CD4-positive, alpha-beta T cell treated with Interleukin-2 at 100 ng/mL for 4 hours (primary cell): ENCODE data around the gene WNT2.

Experiments
- DNase-seq: peaks from one replicate; pipeline ENCODE4 v3.0.0-alpha.2; 2020; ENCODE audit warnings: low spot score

The WNT2 gene

DNA sequence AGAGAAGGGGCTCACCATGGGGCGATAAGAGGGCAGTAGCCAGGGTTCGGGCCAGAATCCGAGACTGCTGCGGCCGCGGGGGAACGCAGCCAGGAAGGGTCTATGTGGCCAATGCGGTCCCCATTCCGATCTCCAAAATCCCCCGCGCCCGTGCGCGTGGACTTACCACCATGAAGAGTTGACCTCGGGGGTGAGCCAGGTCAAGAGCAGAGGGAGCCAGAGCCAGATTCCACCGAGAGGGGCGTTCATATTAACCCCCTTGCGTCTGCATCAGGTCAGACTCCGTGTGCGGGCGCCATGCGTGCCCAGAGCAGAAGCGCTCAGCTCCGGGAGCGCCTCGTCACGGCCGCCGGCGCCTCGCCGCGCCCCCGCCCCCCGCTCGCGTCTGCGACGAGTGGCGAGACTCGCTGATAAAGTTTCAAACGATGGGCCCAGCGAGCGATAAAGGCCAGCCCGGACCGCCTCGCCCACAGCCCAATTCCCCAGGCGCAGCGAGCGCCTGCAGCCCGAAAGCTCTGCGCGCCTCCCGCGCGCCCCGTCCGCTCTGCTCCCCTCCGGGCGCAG is at the start of gene WNT2:
WNT2 (minus strand) TSS at position 318 of the 564 bp plus-strand sequence; CDS start at position 249, 69 bp downstream.
- no peak for DNase-seq

DNA sequence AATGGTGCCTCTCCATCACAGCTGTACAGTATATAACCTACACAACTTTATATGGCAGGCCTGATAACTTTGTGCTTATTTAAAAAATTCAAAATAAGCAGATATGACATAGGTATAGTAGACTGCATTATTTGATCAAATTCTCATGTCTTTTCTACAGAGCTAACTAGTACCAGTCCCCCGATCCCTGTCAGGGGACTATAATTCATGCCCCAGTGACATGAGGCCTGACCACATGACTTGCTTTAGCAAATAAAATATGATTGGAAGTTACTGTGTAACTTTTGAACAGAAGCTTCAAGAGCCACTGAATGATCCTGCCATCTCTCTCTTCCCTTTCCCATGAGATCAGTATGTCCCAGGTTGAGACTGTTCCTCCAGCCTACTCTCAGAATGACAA is 49.2 kb upstream of the WNT2 start:
- no peak for DNase-seq

DNA sequence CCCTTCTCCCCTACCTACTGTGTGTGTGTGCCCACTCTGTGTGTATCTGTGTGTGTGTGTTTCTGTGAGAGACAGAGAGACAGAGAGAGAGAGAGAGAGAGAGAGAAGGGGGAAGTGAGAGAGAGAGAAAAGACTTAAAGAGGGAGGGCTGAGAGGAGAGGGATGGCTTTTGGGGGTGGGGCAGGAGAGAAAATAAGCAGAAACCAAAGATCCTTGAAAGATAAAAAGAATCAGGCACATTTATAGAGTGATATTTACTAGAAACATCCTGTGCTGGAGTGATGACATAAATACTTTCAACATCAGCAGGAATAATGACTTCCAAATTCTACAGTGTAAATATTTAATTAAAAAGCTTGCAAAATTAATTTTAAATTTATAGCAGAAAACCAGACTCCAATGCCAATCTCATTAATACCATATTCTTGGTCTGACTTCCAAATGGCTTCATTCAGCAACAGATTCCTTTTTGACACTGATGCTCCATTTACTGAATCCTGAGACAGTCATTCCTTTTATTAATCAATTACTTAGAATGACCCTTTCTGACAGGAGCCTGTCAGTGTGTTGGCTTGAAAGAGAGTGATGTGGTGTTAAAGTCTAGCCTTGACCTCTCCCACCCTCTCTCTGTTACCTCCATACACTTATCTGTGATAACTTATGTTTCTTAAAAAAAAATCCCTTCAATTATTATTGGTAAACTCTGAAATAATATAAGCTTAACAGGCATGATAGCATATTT is 41.7 kb upstream of the WNT2 start:
- DNase-seq, result no peak

DNA sequence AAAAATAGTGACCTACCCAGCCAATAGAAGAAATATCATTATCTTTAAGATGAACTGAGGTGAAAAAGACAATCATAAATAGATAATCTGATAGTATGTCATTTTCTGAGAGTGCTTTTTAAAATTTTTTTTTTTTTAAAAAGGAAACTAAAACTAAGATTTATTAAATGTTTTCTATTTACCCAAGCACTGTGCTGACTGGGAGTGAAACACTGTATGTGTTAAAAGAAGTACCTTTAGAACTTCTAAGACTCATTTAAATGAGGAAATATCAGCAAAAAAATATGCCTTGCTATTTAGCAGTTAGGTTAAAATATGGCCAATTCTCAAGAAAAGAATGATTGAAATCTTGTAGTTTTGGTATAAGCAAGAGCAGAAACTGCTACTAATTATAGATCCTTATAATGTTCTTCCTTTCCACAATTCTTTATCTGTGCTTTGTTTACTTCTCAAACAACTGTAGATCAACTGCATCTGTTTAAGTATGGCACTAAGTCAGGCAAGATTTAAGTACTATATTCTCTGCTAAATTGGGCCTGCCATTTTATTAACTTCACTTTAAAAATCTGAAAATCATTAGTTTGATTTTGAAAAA is 39.5 kb upstream of the WNT2 start:
- no peak for DNase-seq

DNA sequence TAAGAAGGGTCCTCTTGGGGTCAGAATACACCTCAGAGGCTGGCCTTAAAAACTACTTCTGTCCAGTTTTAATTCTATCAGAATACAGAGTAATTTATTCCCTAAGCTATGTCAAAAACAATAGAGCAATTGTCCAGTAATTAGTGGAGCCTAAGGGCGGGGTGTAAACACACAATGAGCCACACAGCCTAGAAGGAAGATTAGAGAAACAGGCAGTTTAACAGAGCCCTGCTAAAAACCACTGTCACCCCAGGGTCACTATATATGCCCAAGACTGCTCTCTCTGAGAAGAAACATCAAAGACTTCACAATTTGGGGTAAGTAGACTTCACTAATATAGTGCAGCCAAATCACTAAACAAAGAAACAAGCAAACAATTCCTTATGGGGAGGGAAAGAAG is 27.2 kb upstream of the WNT2 start:
- DNase-seq, result no peak

DNA sequence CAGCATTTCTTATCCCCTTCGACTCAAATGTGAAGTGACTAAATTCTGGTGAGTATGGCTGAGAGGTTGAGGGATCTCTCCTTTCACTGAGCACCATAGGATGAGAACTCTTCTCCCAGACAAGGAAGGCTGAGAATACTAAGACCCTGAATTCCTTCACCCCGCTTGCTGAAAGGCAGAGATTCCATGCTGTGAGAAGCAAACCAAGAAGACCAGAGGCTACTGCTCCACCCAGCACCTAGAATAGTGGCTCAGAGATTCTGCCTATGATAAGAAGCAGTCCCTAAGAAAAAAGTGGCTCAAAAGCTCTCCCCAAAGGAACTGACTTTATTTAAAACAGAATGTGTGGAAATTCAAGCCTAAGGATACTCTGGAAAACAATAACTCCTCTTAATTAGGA is 26.7 kb upstream of the WNT2 start:
- no peak for DNase-seq

DNA sequence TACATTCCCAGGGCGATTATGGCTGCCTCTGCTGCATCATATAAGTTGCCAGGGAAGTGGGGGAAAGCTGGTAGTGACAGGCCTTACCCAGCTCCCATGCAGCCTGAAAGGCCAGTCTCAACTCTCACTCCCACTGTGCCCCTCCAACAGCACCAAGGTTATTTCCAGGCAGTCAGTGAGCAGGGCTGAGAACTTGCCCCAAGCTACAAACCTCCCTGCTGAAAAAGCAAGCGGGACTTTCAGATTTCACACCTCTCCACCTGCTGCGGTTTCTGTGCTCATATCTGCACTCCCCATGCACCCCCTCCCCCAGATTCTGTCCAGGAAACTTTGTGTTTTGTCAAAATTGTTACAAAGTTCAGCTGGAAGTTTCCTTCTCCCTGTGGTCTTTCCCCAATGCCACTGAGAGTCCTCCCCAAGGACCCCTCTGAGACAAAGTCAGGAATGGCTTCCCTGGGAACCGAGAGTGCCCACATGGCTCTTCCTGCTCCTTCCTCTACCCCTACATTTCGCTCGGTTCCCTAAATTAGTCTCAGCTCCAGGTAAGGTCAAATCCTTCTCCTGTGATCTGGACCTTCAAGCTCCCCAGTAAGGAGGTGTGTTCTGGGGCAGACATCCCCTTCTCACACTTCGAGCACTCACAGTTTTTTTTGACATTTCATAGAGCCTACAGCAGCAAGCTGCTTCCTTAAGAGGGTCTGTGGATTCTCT is 25.3 kb upstream of the WNT2 start:
- no peak for DNase-seq

DNA sequence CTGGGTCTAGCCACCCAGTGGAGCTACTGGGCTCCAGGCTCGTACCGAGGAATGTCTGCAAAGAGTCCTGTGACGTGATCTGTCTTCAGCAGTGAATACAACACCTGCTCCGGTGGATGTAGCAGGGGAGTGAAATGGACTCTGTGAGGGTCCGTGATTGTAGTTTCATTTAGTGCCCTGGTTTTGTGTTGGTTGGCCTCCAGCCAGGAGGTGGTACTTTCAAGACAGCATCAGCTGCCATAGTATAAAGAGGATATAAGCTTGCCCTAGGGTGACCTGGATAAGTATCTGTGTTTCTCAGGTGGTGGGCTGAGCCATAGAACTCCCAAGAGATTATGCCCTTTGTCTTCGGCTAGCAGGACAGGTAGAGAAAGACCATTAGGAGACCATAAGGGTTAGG is 24.6 kb upstream of the WNT2 start:
- no peak for DNase-seq

DNA sequence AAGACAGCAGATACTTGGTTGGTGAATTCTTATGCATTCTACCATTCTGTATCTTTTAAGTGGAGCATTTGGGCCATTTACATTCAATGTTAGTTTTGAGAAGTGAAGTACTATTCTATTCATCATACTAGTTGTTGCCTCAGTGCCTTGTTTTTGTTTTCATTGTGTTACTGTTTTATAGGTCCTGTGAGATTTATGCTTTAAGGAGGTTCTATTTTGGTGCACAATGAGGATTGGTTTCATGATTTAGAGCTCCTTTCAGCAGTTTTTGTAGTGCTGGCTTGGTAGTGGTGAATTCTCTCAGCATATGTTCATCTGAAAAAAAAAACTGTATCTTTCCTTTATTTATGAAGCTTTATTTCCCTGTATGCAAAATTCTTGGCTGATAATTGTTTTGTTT is 23.3 kb upstream of the WNT2 start:
- DNase-seq, result no peak

DNA sequence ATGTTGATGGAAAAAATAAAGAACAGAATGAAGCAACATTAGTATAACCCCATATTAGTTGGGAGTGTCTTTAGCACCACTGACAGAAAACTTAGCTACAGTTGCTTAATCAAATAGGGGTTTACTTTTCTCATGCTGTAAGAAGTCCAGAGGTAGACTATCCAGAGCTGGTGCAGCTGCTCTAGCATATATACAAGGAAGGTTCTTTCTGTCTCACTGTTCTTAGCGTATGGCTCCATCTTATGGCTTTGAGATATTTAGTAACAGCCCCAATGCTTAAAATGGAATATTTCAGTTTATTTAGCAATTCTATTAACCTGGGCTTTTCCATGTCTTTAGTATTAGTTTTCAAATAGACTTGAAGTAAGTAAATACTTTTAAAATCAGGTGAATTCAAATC is 15.2 kb upstream of the WNT2 start:
- DNase-seq, result no peak

DNA sequence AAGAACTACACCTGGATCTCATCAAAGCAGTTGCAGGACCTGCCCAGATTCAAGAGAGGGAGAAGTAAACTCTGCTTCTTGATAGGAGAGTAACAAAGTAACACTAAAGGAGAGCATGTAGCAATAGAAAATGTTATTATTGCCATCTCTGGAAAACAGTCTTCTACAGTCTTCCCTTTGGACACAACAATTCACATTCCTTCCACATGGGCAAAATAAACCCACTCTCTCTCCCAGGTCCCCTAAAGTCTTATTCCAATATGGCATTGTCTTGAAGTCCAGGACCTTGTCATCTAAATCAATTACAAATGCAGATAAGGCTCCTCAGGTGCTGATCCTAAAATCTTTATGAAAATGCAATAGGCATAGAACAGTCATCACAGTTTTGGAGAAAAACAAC is 10.3 kb upstream of the WNT2 start:
- no peak for DNase-seq

DNA sequence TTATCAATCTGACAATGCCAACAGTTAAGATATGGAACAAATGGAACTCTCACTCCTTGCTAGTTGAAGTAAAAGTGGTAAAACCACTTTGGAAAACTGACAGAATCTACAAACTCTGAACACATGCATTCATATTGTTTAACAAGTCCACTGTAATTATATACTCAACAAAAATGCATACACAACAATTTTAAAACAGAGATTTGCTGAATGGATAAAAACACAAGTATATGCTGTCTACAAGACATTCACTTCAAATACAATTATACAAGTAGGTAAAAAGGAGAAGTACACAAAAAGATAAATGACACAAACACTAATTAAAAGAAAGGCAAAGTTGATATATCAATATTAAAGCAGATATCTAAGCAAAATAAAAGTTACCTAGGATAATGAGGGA is 9.2 kb upstream of the WNT2 start:
- no peak for DNase-seq

DNA sequence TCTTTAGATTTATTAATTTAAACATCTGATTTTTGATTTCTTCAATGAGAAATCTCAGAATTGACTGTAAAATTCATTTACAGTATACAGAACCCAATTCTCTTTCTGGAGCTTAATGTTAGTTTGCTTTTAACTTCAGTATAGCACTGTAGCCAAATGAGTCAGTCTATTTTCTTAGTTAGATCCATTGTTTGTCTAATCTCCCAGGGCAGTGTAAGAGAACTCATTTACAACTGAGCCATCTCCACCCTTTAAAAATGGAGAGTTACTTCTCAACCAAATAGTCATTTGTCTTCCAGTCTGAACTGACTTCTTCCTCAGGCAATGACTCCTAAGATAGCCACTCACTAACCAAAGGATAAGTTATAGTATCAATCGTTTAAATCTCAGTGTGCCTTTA is 3.0 kb upstream of the WNT2 start:
- DNase-seq, result no peak

DNA sequence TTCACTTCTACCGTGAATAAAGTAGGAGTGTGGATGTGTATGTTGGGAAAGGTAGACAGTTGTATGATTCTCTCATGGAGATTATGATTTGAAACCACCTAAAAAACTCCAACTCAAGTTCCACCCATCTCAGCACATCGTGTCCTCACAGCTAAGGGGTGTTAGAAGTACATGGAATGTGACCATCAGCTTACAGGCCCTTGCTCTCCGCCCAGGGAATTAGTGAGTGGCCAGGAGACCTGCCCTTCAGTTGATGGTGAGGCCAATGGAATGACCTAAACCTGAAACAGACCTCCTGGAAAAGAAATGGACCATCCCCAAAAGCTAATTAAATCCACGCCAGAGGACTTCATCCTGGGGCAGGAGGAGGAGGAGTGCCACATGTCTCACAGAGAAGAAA is 2.1 kb upstream of the WNT2 start:
- DNase-seq, result no peak

DNA sequence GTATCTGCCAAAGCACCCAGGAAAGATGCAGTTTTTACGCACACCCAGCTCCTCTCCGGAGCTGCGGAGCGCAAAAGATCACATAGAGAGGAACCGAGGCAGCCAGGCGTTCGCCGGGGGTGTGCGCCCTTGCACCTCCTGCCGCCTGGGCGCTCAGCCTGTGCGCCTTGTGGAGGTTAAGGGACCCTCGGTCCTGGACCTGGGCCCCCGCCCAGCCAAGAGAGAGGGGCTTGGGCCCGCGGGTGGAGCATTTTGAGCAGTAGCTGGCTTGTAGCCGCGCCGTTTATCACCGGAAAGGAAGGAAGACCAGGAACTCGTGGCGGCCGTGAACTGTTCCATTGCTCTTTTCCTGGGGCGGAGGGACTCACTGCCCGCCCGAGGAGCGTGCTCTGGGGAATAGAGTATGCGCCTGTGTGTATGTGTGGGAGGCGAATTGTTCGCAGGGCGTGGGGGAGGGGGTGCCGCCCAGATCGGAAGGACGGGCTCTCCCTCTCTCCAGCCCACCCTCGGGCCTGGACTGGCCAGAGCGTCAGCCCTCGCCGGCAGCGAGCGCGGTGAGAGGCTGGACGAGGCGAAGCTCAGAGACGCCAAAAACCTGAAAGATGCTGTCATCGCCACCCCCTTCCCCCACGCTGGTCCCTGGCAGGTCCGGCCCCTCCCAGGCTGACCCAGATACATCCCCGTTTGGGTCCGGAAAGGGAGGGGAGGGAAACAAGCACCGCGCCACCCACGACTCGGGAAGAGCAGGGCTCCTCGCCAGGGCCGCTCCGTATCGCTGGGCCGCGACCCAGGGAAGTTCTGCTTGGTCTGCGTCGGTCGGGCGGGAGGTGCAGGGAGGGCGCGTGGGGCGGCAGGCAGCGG is 1.2 kb upstream of the WNT2 start:
- no peak for DNase-seq

DNA sequence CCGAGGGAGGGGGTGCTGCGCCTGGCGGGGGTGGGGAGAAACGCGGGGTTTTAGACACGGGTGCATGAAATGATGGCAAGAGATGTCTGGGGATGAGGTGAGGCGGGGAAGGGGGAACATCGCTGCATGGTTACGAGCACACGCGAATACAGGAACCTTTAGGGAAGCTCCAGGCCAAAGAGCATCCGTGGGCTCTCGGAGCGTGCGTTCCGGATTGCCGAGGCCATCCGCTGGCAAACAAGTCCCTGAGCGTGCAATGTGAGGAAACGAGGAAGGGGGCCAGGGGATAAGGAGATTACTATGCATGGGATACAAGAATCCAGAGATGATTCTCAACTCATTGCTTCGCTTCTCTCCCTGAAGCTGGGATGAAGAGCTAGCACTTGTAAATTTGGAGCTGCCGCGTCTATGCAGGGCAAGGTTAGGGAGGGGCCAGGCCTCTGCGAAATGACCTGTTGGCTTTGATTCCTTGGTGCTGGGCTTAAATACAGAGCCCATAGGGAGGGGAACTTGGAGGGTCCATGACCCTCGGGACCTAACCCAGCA is 520 bp upstream of the WNT2 start:
- no peak for DNase-seq

DNA sequence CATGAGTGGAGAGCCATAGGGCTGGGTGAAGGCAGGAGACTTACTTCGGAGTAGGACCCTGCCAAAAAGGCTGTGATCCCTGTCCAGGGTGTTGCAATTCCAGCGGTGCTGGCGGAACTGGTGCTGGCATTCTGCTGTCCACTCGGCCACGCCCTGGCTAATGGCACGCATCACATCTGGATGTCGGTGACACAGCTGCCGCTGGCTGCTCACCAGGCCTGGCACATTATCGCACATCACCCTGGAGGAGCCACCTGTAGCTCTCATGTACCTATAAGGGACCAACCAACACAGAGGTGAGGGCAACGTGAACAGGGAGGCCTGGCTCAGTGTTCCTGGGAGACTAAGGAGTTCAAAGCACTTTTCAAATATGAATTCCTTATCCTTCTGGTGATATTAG is 2.3 kb downstream of the WNT2 start:
- no peak for DNase-seq

DNA sequence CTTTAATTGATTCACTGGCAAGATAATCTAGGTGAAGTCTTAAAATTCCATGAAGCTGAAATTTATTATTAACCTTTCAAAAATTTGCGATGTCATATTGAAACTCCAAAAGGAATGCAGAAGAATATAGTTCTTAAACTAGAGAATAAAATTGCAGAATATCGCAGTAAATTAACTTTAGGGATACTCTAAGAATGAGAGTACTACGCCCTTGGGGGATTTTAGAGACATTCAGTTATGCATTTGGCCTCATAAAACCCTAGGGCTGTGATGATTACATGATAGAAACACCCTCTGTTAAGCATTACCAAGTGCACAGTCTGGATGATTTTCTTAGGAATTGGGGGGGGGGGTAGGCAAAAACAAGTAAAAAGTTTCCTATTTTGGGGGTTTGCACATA is 3.7 kb downstream of the WNT2 start:
- DNase-seq, result no peak

DNA sequence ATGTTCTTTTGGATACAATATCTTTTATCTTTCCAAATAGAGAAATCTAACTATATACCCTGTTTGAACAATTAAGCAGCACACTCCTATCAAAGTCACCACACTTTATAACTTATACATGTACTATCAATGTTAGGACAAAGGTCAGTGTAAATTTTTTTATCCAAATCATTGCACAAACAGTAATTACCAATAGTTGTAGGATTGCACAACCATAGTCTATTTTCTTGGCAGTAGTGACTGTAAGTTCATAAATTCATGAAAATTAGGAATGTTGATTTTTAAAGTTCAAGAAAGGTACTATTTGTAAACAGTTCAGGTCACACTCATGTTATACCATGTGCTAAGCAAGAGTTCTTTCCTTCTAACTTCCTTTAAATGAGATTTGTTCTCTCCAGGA is 9.3 kb downstream of the WNT2 start:
- no peak for DNase-seq

DNA sequence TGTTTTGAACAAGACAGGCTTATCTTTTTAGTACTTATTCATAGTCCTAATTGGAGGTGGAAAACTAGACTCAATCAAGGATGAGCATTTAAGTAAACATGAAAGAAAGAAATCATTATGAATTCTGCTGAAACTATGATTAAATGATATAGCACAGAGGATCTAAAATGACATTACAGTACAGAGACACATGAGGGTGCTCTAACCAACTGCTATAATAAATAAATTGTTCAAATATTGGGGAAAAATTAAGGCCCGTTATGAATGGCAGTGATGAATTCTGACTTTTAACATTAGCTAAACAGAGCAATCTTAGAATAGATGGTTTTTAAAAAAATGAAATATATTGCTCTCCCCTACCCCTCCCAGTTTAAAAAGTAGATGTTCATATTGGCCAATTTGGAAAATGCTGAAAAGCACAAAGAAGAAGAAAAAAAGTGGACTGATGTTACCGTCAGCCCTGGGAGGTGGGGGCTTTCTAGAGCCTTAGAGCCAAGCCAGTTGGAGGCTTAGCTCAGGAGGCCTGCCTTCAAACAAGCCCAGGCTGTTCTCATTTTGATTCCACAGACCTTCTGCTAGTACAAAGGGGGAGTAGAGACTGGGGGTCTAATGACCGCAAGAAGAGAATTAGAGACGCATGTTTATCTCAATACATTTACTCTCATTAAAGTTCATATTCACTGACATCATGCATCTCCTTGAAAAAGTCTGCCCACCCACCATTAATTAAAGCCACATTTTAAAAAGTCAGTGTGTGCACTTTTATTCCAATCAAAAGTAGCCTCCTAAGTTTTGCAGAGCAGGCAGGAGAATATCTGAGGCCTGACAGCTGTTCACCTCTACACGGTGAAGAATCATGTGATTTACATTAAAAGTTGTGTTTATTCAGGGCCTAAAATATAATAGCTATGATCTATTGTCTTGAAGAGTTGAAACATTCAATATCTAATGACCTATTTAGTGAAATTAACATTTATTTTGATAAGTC is 10.0 kb downstream of the WNT2 start:
- DNase-seq, result no peak

DNA sequence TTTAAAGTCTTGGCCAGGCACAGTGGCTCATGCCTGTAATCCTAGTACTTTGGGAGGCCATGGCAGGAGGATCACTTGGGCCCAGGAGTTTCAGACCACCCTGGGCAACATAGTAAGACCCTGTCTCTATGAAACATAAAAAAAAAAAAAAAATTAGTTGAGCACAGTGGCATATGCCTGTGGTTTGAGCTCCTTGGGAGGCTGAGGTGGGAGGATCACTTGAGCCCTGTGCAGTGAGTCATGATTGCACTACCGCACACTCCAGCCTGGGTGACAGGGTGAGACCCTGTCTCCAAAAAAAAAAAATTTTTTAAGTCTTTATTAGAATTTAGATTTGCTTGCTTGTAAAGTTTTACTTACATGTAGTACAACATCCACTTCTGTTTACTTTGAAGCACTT is 14.0 kb downstream of the WNT2 start:
- DNase-seq, result no peak
